Activated CD8-positive, alpha-beta memory T cell treated with anti-CD3 and anti-CD28 coated beads, Interleukin-2, amount 50 U/mL, for 1 hour (primary cell): Measurements from ENCODE around the gene ATP5MC2.
"Not testable (repeated sequence)": the region's sequence is repeated elsewhere in the genome, so short reads cannot be mapped to it uniquely, and the experiment has no call there.

Experiments
- DNase-seq: peaks from one replicate; pipeline ENCODE4 v3.0.0-alpha.2; 2020; ENCODE audit errors: extremely low read depth

Gene ATP5MC2

DNA sequence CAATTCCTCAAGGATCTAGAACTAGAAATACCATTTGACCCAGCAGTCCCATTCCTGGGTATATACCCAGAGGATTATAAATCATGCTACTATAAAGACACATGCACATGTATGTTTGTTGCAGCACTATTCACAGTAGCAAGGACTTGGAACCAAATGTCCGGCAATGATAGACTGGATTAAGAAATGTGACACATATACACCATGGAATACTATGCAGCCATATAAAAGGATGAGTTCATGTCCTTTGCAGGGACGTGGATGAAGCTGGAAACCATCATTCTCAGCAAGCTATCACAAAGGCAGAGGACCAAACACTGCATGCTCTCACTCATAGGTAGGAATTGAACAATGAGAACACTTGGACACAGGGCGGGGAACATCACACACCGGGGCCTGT lies 29.6 kb downstream of the ATP5MC2 start:
- DNase-seq, result not testable (repeated sequence)

DNA sequence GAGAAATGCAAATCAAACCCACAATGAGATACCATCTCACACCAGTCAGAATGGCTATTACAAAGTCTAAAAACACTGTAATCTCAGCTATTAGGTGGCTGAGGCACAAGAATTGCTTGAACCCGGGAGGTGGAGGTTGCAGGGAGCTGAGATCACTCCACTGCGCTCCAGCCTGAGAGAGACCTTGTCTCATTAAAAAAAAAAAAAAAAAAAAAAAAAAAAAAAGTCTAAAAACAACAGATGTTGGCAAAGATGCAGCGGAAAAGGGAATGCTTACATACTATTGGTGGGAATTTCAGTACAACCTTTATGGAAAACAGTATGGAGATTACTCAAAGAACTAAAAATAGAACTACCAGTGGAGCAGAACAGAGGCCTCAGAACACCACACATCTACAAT lies 30.7 kb downstream of the ATP5MC2 start:
- DNase-seq, result no peak

DNA sequence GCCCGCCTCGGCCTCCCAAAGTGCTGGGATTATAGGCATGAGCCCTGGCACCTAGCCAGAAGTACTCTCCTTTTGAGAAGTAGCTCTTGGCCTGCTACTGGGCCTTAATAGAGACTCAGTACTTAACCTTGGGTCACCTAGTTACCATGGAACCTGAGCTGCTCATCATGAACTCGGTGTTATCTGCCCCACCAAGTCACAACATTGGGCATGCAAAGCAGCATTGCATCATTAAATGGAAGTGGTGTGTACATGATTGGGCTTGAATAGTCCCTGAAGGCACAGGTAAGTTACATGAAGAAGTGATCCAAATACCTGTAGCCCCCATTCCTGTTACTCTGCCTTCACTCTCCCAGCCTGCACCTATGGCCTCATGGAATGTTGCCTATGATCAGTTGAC lies 31.8 kb downstream of the ATP5MC2 start:
- DNase-seq, result no peak

DNA sequence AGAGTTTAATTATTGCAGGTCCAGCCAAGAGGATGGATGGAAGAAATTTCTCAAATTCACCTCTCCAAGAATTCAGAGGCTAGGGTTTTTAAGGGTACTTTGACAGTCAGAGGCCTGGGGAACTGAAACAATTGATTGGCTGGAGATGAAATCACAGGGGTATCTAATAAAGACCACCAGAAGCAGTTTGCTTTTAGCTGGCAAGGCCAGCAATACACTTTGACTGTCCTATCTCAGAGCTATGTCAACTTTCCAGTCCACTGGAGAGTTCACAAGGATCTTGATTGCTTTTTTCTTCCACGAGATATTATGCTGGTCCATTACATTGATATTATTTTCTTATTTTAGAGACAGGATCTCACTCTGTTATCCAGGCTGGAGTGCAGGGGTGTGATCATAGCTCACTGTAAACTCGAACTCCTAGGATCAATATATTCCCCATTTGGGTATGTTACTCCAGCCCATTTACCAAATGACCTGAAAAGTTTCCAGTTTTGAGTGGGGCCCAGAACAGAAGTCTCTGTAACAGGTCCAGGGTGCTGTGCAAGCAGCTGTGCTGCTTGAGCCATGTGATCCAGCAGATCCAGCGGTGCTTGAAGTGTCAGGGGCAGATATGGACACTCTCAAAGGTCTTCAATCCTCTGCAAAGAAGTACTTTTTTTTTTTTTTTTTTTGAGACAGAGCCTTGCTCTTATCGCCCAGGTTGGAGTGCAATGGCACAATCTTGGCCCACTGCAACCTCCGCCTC lies 32.5 kb downstream of the ATP5MC2 start:
- DNase-seq, result no peak

DNA sequence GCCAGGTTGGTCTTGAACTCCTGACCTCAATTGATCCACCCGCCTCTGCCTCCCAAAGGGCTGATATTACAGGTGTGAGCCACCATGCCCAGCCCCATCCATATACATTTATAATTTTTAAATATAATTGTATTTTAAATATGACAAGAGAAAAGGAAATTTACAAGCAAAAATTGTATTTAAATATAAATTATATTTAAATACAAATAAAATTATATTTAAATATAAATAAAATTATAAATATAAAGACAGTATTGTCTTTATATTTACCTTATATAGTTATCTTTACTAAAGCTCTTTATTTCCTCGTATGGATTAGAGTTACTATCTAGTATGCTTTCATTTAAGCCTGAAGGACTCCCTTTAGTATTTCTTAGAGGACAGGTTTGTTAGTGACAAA lies 37.8 kb downstream of the ATP5MC2 start:
- DNase-seq, result no peak

DNA sequence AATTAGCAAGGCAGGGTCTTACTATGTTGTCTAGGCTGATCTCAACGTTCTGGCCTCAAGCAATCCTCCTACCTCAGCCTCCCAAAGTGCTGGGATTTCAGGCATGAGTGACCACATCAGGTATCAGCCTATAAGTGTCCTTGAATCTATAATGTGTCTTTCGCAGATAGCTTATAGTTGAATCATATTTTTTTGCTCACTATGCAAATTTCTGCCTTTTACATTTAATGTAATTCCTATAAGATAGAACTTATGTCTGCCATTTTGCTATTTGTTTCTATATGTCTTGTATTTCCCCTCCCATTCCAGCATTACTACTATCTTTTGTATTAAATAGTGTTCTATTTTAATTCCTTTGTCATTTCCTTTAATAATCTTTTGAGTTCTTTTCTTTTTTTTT lies 39.2 kb downstream of the ATP5MC2 start:
- DNase-seq, result no peak

DNA sequence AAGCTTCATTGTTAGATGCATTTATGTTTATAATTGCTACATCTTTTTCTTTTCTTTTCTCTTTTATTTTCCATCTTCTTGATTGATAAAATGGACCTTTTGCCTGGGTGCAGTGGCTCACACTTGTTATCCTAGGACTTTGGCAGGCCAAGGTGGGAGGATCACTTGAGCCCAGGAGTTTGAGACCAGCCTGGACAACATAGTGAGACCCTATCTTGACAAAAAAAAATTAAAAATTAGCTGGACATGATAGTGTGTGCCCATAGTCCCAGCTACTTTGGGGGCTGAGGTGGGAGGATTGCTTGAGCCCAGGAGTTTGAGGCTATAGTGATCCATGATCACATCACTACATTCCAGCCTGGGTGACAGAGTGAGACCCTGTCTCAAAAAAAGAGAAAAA lies 40.2 kb downstream of the ATP5MC2 start:
- DNase-seq, result not testable (repeated sequence)

DNA sequence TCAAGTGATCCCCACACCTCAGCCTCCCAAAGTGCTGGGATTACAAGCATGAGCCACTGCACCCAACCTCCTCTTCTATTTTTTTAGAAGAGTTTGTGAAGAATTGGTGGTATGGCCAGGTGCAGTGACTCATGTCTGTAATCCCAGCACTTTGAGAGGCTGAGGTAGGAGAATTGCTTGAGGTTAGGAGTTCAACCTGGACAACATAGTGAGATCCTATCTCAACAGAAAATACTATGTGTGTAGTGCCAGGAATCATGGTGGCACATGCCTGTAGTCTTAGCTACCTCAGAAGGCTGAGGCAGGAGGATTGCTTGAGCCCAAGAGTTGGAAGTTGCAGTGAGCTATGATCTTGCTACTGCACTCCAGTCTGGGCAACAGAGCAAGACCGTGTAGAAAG lies 44.2 kb downstream of the ATP5MC2 start:
- DNase-seq, result no peak

DNA sequence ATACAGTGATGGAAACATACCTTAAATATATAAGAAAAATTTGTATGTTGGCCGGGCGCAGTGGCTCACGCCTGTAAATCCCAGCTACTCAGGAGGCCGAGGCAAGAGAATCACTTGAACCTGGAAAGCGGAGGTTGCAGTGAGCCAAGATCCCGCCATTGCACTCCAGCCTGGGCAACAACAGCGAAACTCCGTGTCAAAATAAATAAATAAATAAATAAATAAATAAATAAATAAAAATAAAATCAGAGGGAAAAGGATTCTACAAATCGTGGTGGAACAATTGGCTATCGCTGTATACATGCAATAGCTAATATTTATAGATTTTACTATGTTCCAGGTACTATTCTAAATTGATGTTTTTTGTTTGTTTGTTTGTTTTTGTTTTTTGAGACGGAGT lies 48.0 kb downstream of the ATP5MC2 start:
- DNase-seq, result no peak

DNA sequence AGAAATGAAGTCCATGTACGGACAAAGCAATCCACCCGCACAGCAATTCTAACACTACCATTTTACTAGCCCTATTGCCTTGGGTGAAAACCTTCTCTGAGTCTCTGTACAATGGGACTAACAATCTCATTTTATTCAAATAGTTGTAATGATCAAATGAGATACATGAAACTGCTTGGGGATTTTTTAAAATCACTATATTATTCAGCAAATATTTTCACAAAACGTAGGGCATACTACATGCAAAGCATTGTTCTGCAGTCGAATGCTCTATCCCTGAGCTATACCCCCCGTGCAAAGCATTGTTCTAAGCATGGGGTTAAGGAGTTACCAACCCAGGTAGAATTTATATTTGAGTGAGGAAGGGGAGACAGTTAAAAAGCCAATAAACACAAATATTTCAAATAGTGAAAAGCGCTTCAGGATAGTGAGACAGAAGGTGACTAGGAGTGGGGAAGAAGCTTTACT lies 49.1 kb downstream of the ATP5MC2 start:
- DNase-seq, result no peak

DNA sequence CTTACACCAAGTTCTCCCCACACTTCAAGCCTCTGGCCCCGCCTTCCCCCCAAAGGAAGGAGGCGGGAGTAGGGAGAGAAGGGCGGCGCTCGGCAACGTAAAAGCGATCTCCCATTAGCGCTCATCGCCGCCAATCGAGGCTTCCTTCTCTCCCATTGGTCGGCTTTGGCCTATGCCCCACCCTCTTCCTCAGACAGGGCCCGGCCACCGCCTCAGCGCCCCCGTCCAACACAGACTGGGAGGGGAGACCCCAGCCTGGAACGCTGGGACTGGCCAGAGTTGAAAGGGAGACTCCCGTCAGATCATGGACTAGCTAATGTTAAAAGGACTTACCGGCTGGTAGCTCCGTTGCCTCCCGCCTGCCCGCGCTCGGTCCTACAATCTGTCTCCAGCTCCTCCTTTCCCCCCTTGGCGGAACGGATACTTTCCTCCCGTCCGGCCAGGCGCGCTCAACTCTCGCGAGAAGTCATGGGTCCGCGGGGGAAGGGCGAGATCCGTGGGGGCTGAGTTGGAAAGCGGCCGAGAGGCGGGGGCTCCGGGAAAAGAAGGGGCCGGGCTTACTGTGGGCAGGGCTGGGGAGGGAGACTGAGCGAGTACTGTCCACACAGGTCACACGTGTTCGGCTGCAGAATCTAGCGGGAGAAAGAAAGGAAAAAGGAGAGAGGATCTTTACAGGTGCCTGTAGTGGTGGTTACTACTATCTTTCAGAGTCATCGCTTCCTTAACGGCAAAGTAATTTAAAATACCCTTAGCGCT lies 49.8 kb downstream of the ATP5MC2 start, which contains the start of gene ATF7:
TSS of gene ATF7 (minus strand) at position 437 of the 756 bp plus-strand sequence. CDS start 25,382 bp downstream, outside the sequence.
- peak; percentile 91 for DNase-seq

DNA sequence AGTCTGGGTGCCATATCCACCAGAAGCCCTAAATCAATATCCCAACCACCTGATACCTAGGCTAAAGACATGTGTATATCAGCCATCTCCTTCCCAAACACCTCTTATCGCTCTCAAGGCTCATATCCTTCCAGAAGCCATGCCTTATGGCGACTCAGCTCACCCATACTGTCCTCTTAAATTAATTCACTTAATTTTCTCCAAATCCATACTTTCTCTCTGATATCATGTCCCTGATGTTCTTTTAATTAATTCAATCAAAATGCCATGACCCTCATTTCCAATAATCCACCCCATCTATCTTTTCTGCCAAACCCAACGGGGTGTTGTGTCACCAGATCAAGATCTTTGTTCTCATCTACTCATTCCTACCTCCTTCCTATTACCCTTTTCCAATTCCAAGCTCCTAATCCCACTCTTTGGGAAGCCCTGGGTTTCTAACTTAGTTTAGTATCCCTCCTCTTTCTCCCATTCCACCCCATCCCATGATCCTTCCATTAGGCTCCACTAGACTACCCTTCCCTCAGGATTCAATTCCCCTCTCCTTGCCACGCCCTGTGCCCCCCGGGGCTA lies 50.4 kb downstream of the ATP5MC2 start:
- no peak for DNase-seq

DNA sequence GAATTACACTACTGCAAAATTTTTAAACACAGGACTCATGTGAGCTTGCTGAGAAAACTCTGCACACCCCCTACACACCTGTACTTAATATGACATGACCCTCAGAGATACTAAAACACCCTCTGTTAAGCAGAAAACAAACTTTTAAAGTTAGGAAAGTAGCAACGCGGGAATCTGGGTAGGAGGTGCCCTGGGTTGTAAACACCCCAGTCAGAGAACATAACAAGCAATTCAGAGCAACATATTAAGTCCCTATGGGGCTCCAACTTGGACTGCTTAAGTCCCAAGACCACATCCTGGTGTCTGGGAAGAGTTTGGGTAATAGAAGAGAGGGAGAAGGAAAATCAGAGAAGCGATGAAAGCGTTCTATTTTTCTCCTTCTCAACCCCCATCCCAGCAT lies 50.9 kb downstream of the ATP5MC2 start:
- no peak for DNase-seq

DNA sequence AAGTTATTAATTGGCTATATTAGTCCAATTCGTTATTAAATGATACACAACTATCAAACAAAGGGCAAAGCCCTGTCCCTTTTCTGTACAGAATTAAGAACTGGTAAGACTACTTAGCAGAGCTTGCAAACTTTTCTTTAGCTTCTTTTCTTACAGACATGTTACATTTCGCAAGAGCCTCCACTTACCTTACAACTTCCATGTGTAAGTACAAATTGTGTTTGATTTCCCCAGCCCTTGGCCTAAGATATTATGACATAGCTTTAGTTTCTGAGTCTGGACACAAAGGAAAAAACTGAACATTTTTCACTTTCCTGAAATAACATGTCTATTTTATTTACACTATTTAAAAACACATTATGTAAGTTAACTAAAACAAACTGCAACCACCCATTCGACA lies 51.4 kb downstream of the ATP5MC2 start:
- no peak for DNase-seq

DNA sequence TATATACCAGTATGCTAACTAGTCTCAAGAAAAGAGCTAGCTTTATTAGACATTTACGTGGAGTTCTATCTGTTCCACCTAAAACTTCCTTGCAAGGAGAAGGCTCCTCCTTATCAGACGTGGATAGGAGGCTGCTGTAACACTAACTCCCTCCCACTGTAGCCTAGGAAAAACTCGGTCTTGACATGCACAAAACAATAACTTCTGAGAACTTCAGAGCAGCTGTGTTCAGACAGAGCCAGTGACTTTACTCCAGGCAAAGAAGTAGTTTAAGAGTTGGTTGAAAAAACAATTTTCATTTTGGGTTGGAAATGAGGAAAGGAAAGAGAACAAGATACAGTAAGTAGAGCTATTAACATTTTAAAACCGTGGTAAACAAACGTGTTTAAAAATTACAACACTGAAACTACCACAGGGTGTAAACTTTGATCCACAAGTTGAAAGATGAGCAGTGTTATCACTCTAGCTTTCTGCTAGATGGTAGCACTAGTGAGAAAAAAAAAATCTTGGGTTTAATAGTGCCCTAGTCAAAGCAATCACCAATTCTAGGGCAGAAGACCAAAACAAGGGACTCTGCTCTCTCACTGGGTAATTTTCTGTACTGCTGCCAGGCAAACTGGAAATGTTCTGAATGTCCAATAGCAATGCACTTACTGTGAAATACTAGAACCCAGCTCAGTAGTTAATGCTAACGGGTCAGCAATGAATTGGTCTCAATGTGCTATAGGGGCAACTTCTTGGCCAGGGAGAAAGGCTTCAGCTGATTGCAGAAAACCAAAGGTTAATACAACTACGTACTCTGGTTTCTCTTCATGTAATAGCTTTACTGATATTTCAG lies 52.1 kb downstream of the ATP5MC2 start:
- no peak for DNase-seq

DNA sequence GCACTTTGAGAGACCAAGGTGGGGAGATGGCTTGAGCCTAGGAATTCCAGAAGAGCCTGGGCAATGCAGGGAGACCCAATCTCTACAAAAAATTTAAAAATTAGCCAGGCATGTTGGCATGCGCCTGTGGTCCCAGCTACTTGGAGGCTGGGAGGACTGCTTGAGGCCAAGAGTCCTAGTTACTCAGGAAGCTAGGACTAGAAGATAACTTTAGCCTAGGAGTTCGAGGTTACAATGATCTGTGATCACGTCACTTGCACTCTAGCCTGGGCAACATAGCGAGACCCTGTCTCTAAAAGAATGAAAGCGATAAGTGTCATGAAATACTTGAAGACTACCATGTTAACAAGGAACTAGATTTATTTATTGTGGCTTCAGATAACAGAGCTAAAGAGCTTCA lies 53.2 kb downstream of the ATP5MC2 start:
- DNase-seq, result no peak

DNA sequence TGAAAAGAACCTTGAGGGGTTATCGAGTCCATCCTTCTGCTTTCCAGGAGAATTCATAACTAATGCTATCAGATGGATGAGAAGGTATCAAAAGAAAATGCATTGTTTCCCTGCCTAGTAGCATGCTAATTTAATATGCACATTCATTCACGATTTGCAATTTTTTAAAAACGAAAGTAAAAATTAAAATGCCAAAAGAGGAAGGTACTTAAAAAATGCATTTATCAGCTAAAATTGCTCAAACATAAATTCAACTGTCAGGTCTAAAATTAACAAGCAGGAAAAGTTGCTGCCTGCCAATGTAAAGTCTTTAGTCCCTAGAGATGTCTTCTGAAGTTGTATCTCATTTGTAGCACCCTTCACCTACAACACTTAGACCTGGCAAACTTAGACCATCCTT lies 57.6 kb downstream of the ATP5MC2 start:
- DNase-seq, result no peak

DNA sequence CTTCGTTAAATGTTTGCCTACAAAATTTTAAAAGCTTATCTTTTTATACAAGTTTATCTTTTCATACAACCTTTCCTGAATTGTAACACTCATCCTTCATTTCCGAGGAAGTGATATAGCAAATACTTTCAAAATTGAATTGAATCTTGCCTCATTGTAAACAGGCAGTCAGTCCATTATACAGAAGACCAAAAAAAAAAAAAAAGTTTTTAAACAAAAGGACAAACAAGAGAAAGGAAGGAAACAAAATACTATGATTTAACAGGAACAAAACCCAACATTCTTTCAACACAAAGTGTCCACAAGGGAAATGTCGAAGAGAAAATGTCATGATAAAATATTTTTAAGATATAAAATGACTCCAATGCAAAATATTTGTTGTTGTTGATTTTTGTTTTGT lies 58.2 kb downstream of the ATP5MC2 start:
- DNase-seq, result no peak

DNA sequence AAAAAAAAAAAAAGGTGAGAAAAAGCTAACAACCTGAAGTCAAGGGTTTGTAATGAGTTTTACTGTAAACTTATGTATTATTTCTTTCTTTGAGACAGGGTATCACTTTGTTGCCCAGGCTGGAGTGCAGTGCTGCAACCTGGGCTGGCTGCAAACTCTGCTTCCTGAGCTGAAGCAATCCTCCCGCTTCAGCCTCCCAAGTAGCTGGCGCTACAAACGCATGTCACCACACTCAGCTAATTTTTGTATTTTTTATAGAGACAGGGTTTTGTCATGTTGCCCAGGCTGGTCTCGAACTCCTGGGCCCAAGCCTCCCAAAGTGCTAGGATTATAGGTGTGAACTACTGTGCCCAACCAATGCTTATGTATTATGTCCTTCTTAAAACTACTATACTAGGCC lies 58.9 kb downstream of the ATP5MC2 start:
- DNase-seq, result no peak
